Mesenchymal stem cell (in vitro differentiated cells and primary cell): ENCODE data around the gene JAG1. TPM values are rescaled to one million over a fixed set of nuclear protein-coding genes. Genes with fewer than 3 reads are reported as not detected.

Experiments
- DNase-seq: peaks from one replicate; pipeline ENCODE4 v3.0.0-alpha.2; 2013
- H2AFZ ChIP-seq: one replicate; pipeline ENCODE4 v1.6.1; 2013; ENCODE audit warnings: low read depth, mild to moderate bottlenecking, control low read depth, inconsistent platforms, low read length, moderate library complexity
- H2AK5ac ChIP-seq: 2 replicates; pipeline ENCODE4 v1.6.1; 2013; ENCODE audit warnings: low read length, moderate library complexity, mild to moderate bottlenecking, inconsistent platforms; ENCODE audit not compliant: severe bottlenecking
- H2BK120ac ChIP-seq: one replicate; pipeline ENCODE4 v1.6.1; 2013; ENCODE audit warnings: low read depth, mild to moderate bottlenecking, inconsistent platforms, low read length, moderate library complexity
- H2BK12ac ChIP-seq, 2 experiments: one replicate each; pipeline ENCODE4 v1.6.1; 2013; ENCODE audit warnings: inconsistent platforms in 2 of 2, low read length in 2 of 2, mild to moderate bottlenecking in 2 of 2, moderate library complexity in 2 of 2, control low read depth in 1 of 2
- H2BK15ac ChIP-seq: one replicate; pipeline ENCODE4 v1.6.1; 2013; ENCODE audit warnings: mild to moderate bottlenecking, low read depth, inconsistent platforms; ENCODE audit not compliant: poor library complexity, severe bottlenecking
- H2BK5ac ChIP-seq: 2 replicates; pipeline ENCODE4 v1.6.1; 2013; ENCODE audit warnings: low read depth, mild to moderate bottlenecking, low read length, control low read depth, inconsistent platforms; ENCODE audit not compliant: poor library complexity, severe bottlenecking
- H3K14ac ChIP-seq, 2 experiments: one replicate each; pipeline ENCODE4 v1.6.1; 2013; ENCODE audit warnings: inconsistent platforms in 2 of 2, low read length in 2 of 2, control low read depth in 1 of 2, mild to moderate bottlenecking in 1 of 2, moderate library complexity in 1 of 2
- H3K18ac ChIP-seq, 2 experiments: one replicate each; pipeline ENCODE4 v1.6.1; 2013; ENCODE audit warnings: inconsistent platforms in 2 of 2, low read length in 2 of 2, control low read depth in 1 of 2, low read depth in 1 of 2, mild to moderate bottlenecking in 1 of 2
- H3K23ac ChIP-seq, 2 experiments: one replicate each; pipeline ENCODE4 v1.6.1; 2013; ENCODE audit warnings: inconsistent platforms in 2 of 2, low read length in 2 of 2, mild to moderate bottlenecking in 2 of 2, moderate library complexity in 2 of 2, control low read depth in 1 of 2
- H3K27ac ChIP-seq: 2 replicates; pipeline ENCODE4 v1.5.1; 2013; ENCODE audit warnings: mild to moderate bottlenecking, moderate library complexity, low read length, control low read depth, inconsistent platforms; ENCODE audit not compliant: poor library complexity, severe bottlenecking
- H3K27me3 ChIP-seq, 2 experiments: 2 replicates each; pipeline versions ENCODE4 v1.6.1 to v1.7.0; 2013; ENCODE audit warnings: low read length in 2 of 2, mild to moderate bottlenecking in 2 of 2, moderate library complexity in 2 of 2, control low read depth in 1 of 2, inconsistent platforms in 1 of 2; ENCODE audit not compliant: control insufficient read depth in 1 of 2, insufficient read depth in 1 of 2
- H3K36me3 ChIP-seq, 2 experiments: 2 replicates each; pipeline versions ENCODE4 v1.6.1 to v1.7.0; 2013; ENCODE audit warnings: low read length in 2 of 2, control low read depth in 1 of 2, inconsistent platforms in 1 of 2, low read depth in 1 of 2, mild to moderate bottlenecking in 1 of 2; ENCODE audit not compliant: insufficient read depth in 2 of 2, control insufficient read depth in 1 of 2
- H3K4ac ChIP-seq, 2 experiments: one replicate each; pipeline ENCODE4 v1.6.1; 2013; ENCODE audit warnings: inconsistent platforms in 2 of 2, low read length in 2 of 2, mild to moderate bottlenecking in 2 of 2, moderate library complexity in 2 of 2, control low read depth in 1 of 2, low read depth in 1 of 2
- H3K4me1 ChIP-seq: 2 replicates; pipeline ENCODE4 v1.6.1; 2013; ENCODE audit warnings: low read depth, low read length, control low read depth; ENCODE audit not compliant: control insufficient read depth, insufficient read depth
- H3K4me2 ChIP-seq: 2 replicates; pipeline ENCODE4 v1.6.1; 2013; ENCODE audit warnings: low read length, mild to moderate bottlenecking, inconsistent platforms; ENCODE audit not compliant: poor library complexity, severe bottlenecking
- H3K4me3 ChIP-seq, 2 experiments: 2 replicates each; pipeline versions ENCODE4 v1.5.1 to v1.7.0; 2013; ENCODE audit warnings: low read length in 2 of 2, mild to moderate bottlenecking in 2 of 2, control low read depth in 1 of 2, low read depth in 1 of 2; ENCODE audit not compliant: insufficient read depth in 1 of 2
- H3K79me1 ChIP-seq: replicated peaks from 2 replicates; pipeline ENCODE4 v1.6.1; 2013; ENCODE audit warnings: mild to moderate bottlenecking, control low read depth, low read length, inconsistent platforms; ENCODE audit not compliant: poor library complexity, severe bottlenecking
- H3K9ac ChIP-seq: 2 replicates; pipeline ENCODE4 v1.7.0; 2013; ENCODE audit warnings: mild to moderate bottlenecking, low read length, moderate library complexity
- H3K9me3 ChIP-seq: 2 replicates; pipeline ENCODE4 v1.7.0; 2013; ENCODE audit warnings: mild to moderate bottlenecking, low read length; ENCODE audit not compliant: control insufficient read depth
- H4K8ac ChIP-seq: one replicate; pipeline ENCODE4 v1.6.1; 2013; ENCODE audit warnings: inconsistent platforms, mild to moderate bottlenecking, low read length, moderate library complexity
- H4K91ac ChIP-seq: one replicate; pipeline ENCODE4 v1.6.1; 2013; ENCODE audit warnings: mild to moderate bottlenecking, low read length, inconsistent platforms
- WGBS: methylation state at CpG from one replicate; pipeline ENCODE4 v1.1.7; 2013; ENCODE audit warnings: mixed read lengths; 5-methylcytosine and 5-hydroxymethylcytosine counted together
- polyA plus RNA-seq, 2 experiments: library from polyadenylated mRNA; stranded (reverse); fragments of 200-250 nt; gene quantifications; one replicate each; pipeline ENCODE4 v1.2.3, GENCODE V29; 2013

JAG1 gene
- 13.2 TPM for polyA plus RNA-seq (2013, experiment 1 of 2)
- polyA plus RNA-seq (2013, experiment 2 of 2) = 12.6 TPM

DNA sequence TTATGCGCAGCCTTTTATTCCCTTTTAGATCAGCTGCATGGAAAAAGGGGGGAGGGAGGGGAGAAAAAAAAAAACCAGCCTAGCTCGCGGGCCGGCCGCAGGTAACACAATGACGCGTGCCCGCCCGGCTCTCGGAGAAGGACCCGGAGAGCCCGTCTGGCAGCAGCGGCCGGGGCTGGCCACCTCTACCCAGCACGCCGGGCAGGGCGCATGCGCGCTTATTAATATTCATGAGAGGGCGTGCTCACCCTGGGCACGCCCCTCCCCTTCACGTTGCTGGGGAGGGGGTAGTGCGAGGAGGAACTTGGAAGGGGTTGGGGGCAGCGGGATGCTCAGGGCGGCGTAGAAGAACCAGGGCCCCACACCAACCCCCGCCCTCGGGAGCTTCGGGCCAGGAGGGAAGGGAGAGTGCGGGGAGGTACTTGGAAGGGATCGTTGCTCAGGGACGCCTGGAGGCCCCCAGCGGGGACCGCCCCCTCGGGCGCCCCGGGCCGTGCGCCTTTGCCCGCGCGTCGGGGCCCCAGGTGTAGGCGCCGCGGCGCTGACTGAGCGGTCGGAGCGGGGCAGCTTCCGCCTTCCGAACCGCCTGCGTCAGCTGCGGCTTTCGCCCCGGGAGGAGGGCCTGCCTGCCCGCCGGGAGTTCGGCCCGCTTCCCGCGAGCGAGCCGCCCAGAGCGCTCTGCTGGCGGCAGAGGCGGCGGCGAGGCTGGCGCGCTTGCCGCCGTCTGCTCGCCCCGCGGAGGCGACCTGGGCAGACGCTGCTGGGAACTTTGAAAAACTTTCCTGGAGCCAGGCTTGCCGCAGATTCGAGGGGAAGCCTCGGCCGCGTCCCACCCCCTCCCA is at the start of gene JAG1:
JAG1 (minus strand) TSS at position 158 of the 842 bp plus-strand sequence. CDS start 469 bp downstream, outside the sequence.
- Histone ChIP-seq H3K9ac (peak within 1 kb of the TSS; percentile 95), H2BK5ac (peak within 1 kb of the TSS; percentile 98), H2AFZ (peak within 1 kb of the TSS; percentile 83), H3K4me1 (peaks cover 8% of the 10 kb centered on the region), H3K27me3 (no peaks in the 10 kb centered on the region), H4K8ac (peak within 1 kb of the TSS; percentile 89), H2AK5ac (no peak within 1 kb of the TSS), H3K18ac (peak within 1 kb of the TSS; percentile 94 to 97), H2BK12ac (peak within 1 kb of the TSS; percentile 51 to 95), H3K23ac (peak within 1 kb of the TSS in 1 of 2 experiments; percentile 98), H2BK15ac (peak within 1 kb of the TSS; percentile 93), H3K27ac (peak within 1 kb of the TSS; percentile 97), H3K9me3 (no peaks in the 10 kb centered on the region), H3K79me1 (peaks cover 7% of the 10 kb centered on the region), H3K36me3 (no peaks in the 10 kb centered on the region), H3K14ac (peak within 1 kb of the TSS in 1 of 2 experiments; percentile 97), H3K4ac (peak within 1 kb of the TSS; percentile 66 to 83), H3K4me3 (peak within 1 kb of the TSS; percentile 75 to 96), H4K91ac (peak within 1 kb of the TSS; percentile 66), H2BK120ac (peak within 1 kb of the TSS; percentile 69), H3K4me2 (peak within 1 kb of the TSS; percentile 95)
- DNase-seq = peak; percentile 95
- WGBS = under 1% methylated on average over 79 of the region's 84 CpGs

DNA sequence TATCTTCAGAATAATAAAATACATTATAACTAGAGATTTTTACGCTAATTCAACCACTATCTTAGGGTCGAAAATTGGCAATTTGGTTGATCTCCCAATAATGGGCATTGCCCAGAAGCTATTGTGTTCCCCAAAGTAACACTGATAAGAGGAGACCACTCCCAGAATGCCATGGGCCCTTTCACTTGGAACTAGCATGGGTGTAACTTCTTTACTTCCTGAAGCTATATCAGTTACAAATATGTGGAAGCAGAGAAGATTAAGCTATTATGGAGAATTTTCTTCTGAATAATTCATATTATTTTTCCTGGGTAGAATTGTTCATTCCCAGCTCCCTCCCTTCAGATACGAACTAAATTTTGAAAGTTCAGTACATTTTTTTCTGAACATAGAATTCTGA is 48.2 kb upstream of the JAG1 start:
- no peaks in the 10 kb centered on the region for H3K27me3 ChIP-seq
- no peak overlapping the region for H3K4me2 ChIP-seq
- H4K8ac ChIP-seq = no peak overlapping the region
- H3K9me3 ChIP-seq = no peaks in the 10 kb centered on the region
- DNase-seq = no peak
- no peak overlapping the region for H2BK120ac ChIP-seq
- no peak overlapping the region for H4K91ac ChIP-seq
- no peak overlapping the region for H3K14ac ChIP-seq
- H3K36me3 ChIP-seq = no peaks in the 10 kb centered on the region
- no peak overlapping the region for H2AFZ ChIP-seq
- H3K79me1 ChIP-seq = no peaks in the 10 kb centered on the region
- H3K27ac ChIP-seq = no peak overlapping the region
- H2BK5ac ChIP-seq = no peak overlapping the region
- H2BK12ac ChIP-seq = no peak overlapping the region
- no peak overlapping the region for H2AK5ac ChIP-seq
- H3K23ac ChIP-seq = no peak overlapping the region
- H2BK15ac ChIP-seq = no peak overlapping the region
- H3K4me1 ChIP-seq = no peaks in the 10 kb centered on the region
- no peak overlapping the region for H3K4me3 ChIP-seq
- no peak overlapping the region for H3K9ac ChIP-seq
- no peak overlapping the region for H3K18ac ChIP-seq
- H3K4ac ChIP-seq = no peak overlapping the region
- WGBS = 94% methylated on average over 2 of the region's 3 CpGs

DNA sequence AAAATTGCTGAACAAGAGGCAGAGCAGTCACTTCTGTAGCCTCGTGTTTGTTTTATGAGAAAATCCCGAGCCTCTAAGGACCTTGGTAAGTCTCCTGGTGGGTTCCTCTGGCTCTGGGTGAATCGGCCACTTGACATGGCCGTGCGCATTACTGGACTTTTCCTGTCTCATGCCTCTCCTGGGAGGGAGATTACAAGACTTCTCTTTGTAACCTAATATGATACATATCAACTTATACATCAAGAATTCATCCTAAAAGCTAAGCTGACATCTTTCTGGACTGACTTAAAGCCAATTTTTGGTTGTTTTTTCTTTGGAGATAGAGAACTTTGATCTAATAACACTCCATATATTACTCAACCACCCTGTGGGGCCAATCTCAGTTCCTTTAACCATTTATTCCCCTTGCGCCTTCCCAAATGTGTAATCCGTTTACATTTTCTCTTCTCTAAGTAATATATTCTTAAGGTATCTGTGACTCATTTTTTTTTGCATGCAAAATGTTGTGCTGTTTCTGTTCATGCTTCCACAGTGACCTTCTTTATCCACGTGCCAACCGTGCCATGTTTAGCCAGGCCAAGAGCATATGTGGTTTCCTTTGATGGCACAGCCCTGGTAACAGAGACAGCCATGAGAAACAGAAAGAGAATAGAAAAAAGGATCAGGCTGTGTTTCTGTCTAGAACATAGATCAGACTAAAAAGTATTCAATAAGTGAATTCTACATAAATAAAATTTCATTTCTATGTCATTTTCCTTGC is 47.5 kb upstream of the JAG1 start:
- no peaks in the 10 kb centered on the region for H3K79me1 ChIP-seq
- no peak overlapping the region for H3K14ac ChIP-seq
- H3K4ac ChIP-seq = no peak overlapping the region
- no peak overlapping the region for H2BK120ac ChIP-seq
- H3K27me3 ChIP-seq = no peaks in the 10 kb centered on the region
- no peak overlapping the region for H4K8ac ChIP-seq
- no peak overlapping the region for H3K18ac ChIP-seq
- no peaks in the 10 kb centered on the region for H3K9me3 ChIP-seq
- no peak for DNase-seq
- H2AFZ ChIP-seq = no peak overlapping the region
- no peak overlapping the region for H2AK5ac ChIP-seq
- 70% methylated on average over 7 of the region's 9 CpGs for WGBS
- H3K36me3 ChIP-seq = no peaks in the 10 kb centered on the region
- no peak overlapping the region for H3K4me2 ChIP-seq
- no peak overlapping the region for H2BK15ac ChIP-seq
- no peak overlapping the region for H3K23ac ChIP-seq
- H4K91ac ChIP-seq = peak overlapping the region; percentile 45
- no peak overlapping the region for H3K9ac ChIP-seq
- H3K4me3 ChIP-seq = no peak overlapping the region
- H3K27ac ChIP-seq = no peak overlapping the region
- H2BK5ac ChIP-seq = no peak overlapping the region
- H3K4me1 ChIP-seq = no peaks in the 10 kb centered on the region
- H2BK12ac ChIP-seq = no peak overlapping the region

DNA sequence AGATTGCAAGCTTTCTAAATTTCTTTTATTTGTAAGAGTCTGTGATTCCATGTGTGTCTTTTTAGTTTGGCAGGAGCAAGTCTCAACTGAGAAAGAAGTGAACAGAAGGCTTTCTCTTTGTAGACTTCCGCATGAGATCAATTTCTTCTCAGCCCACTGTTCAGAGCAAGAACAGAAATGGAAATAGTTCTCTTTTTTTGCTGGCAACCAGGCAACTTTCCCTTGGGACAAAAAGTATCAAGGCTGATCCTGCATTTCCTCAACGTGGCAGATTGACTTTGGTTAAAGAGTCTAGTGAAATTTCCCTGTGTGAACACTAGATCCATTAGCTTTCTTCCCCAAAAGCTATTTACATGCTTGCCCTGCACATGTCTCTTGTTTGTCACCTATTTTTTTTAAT is 46.8 kb upstream of the JAG1 start:
- Histone ChIP-seq H3K9ac (no peak overlapping the region), H2BK120ac (no peak overlapping the region), H4K91ac (no peak overlapping the region), H3K4me1 (no peaks in the 10 kb centered on the region), H3K4me2 (no peak overlapping the region), H2AK5ac (no peak overlapping the region), H2BK12ac (no peak overlapping the region), H3K36me3 (no peaks in the 10 kb centered on the region), H2AFZ (no peak overlapping the region), H3K4ac (no peak overlapping the region), H3K4me3 (no peak overlapping the region), H2BK15ac (no peak overlapping the region), H3K27me3 (no peaks in the 10 kb centered on the region), H3K23ac (no peak overlapping the region), H3K14ac (no peak overlapping the region), H4K8ac (no peak overlapping the region), H3K9me3 (no peaks in the 10 kb centered on the region), H2BK5ac (no peak overlapping the region), H3K27ac (no peak overlapping the region), H3K18ac (peak overlapping the region in 1 of 2 experiments; percentile 61), H3K79me1 (no peaks in the 10 kb centered on the region)
- 65% methylated on average over 2 of the region's 2 CpGs for WGBS
- DNase-seq = no peak
